ENCODE results near the gene ATP9A. TPM values are rescaled to one million over a fixed set of nuclear protein-coding genes. Genes with fewer than 3 reads are reported as not detected.
"Not testable (repeated sequence)": the region's sequence is repeated elsewhere in the genome, so short reads cannot be mapped to it uniquely, and the experiment has no call there.

The ATP9A gene
- total RNA-seq, 1 donor from 2014 or later, result 88.1 TPM

GRCh38 chr20:51727872-51728271 lies 40.3 kb downstream of the ATP9A start:
- no peak for TF ChIP-seq CTCF (IDR thresholded peaks at IDR 0.05; ENCODE audit: unreplicated experiment)
- no peak overlapping the region for H3K27ac Mint-ChIP-seq
- peaks cover 2% of the 10 kb centered on the region for H3K9me3 Mint-ChIP-seq (ENCODE audit: low read depth)
- H3K4me1 Mint-ChIP-seq (ENCODE audit: low read depth), result peaks cover 5% of the 10 kb centered on the region
- no peaks in the 10 kb centered on the region for H3K27me3 Mint-ChIP-seq
- no peak overlapping the region for H3K4me3 Mint-ChIP-seq (ENCODE audit: low read depth)
- DNase-seq (ENCODE audit: low spot score, unreplicated experiment), result no peak
- peaks cover 16% of the 10 kb centered on the region for H3K36me3 Mint-ChIP-seq (ENCODE audit: insufficient read depth)

GRCh38 chr20:51725584-51726176 lies 42.5 kb downstream of the ATP9A start:
- peaks cover 19% of the 10 kb centered on the region for H3K4me1 Mint-ChIP-seq (ENCODE audit: low read depth)
- no peak for DNase-seq (ENCODE audit: low spot score, unreplicated experiment)
- no peak overlapping the region for H3K4me3 Mint-ChIP-seq (ENCODE audit: low read depth)
- H3K27ac Mint-ChIP-seq, result peak overlapping the region; percentile 87
- H3K36me3 Mint-ChIP-seq (ENCODE audit: insufficient read depth), result peaks cover 25% of the 10 kb centered on the region
- peaks cover 6% of the 10 kb centered on the region for H3K9me3 Mint-ChIP-seq (ENCODE audit: low read depth)
- TF ChIP-seq CTCF (IDR thresholded peaks at IDR 0.05; ENCODE audit: unreplicated experiment), result no peak
- no peaks in the 10 kb centered on the region for H3K27me3 Mint-ChIP-seq

- Mint-ChIP-seq H3K27ac (peak overlapping the region; percentile 71), H3K4me1 (ENCODE audit: low read depth) (peaks cover 20% of the 10 kb centered on the region), H3K36me3 (ENCODE audit: insufficient read depth) (peaks cover 29% of the 10 kb centered on the region)
- not testable (repeated sequence) for H3K27me3 Mint-ChIP-seq; DNase-seq (ENCODE audit: low spot score, unreplicated experiment); H3K4me3 Mint-ChIP-seq (ENCODE audit: low read depth); H3K9me3 Mint-ChIP-seq (ENCODE audit: low read depth)
Observed at GRCh38 chr20:51723026-51723425, 45.2 kb downstream of the ATP9A start.

- not testable (repeated sequence) for H3K9me3 Mint-ChIP-seq (ENCODE audit: low read depth); H3K27me3 Mint-ChIP-seq; H3K4me3 Mint-ChIP-seq (ENCODE audit: low read depth); DNase-seq (ENCODE audit: low spot score, unreplicated experiment)
- peaks cover 30% of the 10 kb centered on the region for H3K36me3 Mint-ChIP-seq (ENCODE audit: insufficient read depth)
- H3K27ac Mint-ChIP-seq, result peak overlapping the region; percentile 9
- peaks cover 20% of the 10 kb centered on the region for H3K4me1 Mint-ChIP-seq (ENCODE audit: low read depth)
Observed at GRCh38 chr20:51722246-51722645, 45.9 kb downstream of the ATP9A start.

GRCh38 chr20:51720854-51721253 lies 47.3 kb downstream of the ATP9A start:
- Mint-ChIP-seq H3K4me3 (ENCODE audit: low read depth) (no peak overlapping the region), H3K4me1 (ENCODE audit: low read depth) (peaks cover 21% of the 10 kb centered on the region), H3K9me3 (ENCODE audit: low read depth) (peaks cover 6% of the 10 kb centered on the region), H3K27me3 (no peaks in the 10 kb centered on the region), H3K36me3 (ENCODE audit: insufficient read depth) (peaks cover 30% of the 10 kb centered on the region), H3K27ac (peak overlapping the region; percentile 38)
- no peak for TF ChIP-seq CTCF (IDR thresholded peaks at IDR 0.05; ENCODE audit: unreplicated experiment)
- no peak for DNase-seq (ENCODE audit: low spot score, unreplicated experiment)

GRCh38 chr20:51720384-51720783 lies 47.8 kb downstream of the ATP9A start:
- H3K27me3 Mint-ChIP-seq, result no peaks in the 10 kb centered on the region
- TF ChIP-seq CTCF (IDR thresholded peaks at IDR 0.05; ENCODE audit: unreplicated experiment), result no peak
- H3K9me3 Mint-ChIP-seq (ENCODE audit: low read depth), result peaks cover 6% of the 10 kb centered on the region
- H3K27ac Mint-ChIP-seq, result no peak overlapping the region
- H3K4me3 Mint-ChIP-seq (ENCODE audit: low read depth), result no peak overlapping the region
- peaks cover 26% of the 10 kb centered on the region for H3K36me3 Mint-ChIP-seq (ENCODE audit: insufficient read depth)
- DNase-seq (ENCODE audit: low spot score, unreplicated experiment), result no peak
- H3K4me1 Mint-ChIP-seq (ENCODE audit: low read depth), result peaks cover 21% of the 10 kb centered on the region

Data from progenitor cell of endocrine pancreas (in vitro differentiated cells).